GM18519 (cell line): ENCODE data around the gene RSPH9.
"Not testable (repeated sequence)": the region's sequence is repeated elsewhere in the genome, so short reads cannot be mapped to it uniquely, and the experiment has no call there.

ENCODE experiments used
- ATAC-seq: cut with Tn5 transposase; IDR thresholded peaks from one replicate; pipeline ENCODE4 v1.9.1; 2021; ENCODE audit warnings: mild to moderate bottlenecking, moderate library complexity; ENCODE audit not compliant: unreplicated experiment, low FRiP score

RSPH9 gene

DNA sequence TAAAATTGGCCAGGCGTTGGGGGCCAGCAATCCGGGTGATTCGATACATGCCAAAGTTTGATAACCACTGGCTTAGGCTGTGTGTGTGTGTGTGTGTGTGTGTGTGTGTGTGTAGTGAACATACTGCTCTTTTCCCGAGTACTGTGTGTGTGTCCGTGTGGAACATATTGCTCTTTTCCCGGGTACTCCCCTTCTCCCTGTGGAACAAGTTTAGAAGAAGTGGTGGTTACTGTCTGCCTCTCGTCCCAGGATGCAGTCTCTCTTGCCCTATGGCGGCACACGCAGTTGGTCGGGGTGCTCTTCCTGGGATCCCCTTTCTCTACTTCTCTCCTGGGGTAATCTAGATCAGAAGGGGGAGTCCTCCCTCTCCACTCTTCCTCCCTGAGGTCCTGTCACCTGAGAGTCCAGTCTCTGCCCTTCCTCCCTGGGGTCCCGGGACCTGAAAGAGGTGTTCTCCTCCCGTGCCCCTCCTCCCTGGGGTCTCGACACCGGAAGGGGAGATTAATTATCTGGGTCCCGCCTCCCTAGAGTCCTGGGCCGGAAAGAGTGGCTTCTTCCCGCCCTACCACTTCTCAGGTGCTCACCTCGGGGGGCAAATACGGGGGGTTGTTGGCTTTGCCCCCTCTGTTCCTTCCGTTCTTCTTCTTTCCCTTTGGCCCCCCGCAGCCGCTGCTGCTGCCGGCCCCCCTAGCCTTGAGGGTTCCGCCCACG lies 16.3 kb upstream of the RSPH9 start:
- ATAC-seq = no peak

DNA sequence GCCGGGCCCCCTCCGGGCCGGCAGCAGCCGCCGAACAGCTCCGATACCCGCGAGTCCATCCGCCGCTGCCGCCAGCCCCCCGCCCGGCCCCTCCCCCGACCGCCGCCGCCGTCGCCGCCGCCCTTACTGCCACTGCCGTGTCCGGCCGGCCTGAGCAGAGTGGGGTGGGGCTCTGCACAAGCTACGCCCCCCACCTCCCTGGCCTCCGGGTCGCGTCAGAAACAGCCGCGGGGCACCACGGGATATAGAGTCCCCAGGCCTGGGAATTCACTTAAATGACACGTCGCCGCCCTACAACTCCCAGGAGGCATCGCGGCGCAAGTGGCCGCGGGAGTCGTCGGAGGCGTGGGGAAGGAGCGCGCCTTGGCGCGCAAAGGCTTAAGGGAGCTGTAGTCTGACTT lies 15.7 kb upstream of the RSPH9 start, which contains the start of gene GTPBP2:
Gene GTPBP2 (minus strand): TSS at position 161 of the 401 bp plus-strand sequence. CDS start 102 bp downstream, at position 59.
- ATAC-seq = peak; percentile 71

DNA sequence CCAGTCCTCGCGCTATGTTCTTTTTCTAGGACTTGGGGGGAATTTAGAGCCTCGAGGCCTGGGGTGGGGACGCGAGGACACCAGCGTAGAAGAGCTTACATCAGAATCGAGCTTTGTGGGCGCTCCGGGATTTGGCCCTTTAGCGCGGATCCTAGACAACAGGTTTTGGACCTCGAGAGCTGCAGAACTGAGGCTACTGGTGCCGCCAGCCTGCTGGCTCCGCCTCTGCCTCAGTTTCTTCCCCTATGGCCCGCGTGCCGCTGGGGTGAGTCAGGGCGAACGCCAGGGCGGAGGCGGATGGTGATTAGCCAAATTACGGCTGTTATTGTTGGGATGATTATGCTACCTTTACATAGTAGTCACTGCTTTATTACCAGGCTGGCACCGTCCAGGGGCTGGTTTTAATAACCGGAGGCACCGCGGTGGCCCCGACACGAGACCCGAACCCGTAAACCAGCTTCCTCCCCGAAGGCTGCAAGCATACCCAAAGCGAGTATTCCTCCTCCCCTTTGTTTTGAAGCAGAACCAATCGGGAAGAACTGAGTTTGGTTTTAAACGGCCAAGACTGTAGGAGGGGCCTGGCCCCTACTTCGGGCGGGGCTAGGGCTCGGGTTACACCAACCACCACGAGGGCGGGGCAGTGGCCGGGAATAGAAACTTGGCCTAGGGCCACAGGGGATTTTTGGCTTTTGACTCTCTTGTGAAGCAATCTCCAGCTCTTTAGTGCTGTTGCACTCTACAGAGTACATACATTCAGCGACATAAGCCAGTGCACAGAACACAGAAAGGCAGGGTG lies 15.1 kb upstream of the RSPH9 start:
- peak; percentile 48 for ATAC-seq

DNA sequence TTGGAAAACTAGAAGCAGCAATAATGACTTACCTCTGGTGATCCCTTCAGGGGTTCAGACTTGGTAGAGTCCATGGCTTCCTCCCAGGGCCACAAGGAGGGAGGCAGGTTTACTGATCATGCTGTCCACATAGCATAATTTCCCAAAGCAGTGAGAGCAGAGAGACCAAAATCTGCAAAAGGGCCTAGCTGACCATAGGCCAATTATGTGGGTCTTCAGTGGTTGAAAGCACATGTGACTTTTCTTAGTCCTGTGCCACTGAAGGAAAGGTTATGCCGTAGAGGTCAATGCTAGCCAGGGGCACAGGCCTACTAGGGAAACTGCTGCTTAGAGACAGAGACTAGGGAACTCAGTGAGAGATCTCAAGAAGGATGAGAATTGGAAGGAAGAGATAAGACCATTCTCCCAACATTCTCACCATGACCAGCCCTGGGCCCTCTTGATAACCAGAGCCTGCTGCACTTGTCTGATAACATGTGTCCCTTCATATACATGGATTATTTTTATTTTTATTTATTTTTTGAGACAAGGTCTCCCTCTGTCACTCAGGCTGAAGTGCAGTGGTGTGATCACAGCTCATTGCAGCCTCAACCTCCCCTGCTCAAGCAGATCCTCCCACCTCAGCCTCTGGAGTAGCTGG lies 13.7 kb upstream of the RSPH9 start:
- no peak for ATAC-seq

DNA sequence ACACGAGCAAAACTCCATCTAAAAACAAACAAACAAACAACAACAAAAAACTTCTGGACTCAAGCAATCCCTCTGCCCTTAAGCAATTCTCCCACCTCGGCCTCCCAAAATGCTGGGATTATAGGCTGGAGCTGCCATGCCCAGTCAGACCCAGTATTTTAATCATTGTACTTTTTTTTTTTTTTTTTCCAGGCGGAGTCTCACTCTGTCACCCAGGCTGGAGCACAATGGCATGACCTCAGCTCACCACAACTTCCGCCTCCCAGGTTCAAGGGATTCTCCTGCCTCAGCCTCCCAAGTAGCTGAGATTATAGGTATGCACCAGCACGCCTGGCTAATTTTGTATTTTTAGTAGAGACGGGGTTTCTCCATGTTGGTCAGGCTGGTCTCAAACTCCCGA lies 11.8 kb upstream of the RSPH9 start:
- ATAC-seq = not testable (repeated sequence)

DNA sequence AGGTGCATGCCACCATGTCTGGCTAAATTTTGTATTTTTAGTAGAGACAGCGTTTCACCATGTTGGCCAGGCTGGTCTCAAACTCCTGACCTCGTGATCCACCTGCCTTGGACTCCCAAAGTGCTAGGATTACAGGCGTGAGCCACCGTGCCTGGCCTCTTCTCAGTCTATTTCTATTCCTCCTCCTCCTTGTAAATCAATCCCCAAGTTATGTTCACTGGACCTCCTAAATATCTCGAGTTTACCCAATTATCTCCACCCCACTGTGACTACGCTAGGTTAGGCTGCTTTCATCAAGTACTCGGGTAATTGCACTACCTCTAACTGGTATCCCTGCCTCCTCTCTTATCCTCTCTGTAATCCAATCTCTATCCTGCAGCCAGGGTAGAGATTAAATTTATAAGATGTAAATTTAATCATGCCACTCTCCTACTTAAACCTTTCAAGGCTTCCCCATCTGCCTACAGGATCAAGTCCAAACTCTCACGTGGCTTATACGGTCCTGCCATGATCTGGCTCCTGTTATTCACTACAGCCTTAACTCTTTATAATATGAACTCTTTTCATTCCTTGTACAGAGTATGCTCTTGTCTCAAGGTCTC lies 10.0 kb upstream of the RSPH9 start:
- no peak for ATAC-seq

DNA sequence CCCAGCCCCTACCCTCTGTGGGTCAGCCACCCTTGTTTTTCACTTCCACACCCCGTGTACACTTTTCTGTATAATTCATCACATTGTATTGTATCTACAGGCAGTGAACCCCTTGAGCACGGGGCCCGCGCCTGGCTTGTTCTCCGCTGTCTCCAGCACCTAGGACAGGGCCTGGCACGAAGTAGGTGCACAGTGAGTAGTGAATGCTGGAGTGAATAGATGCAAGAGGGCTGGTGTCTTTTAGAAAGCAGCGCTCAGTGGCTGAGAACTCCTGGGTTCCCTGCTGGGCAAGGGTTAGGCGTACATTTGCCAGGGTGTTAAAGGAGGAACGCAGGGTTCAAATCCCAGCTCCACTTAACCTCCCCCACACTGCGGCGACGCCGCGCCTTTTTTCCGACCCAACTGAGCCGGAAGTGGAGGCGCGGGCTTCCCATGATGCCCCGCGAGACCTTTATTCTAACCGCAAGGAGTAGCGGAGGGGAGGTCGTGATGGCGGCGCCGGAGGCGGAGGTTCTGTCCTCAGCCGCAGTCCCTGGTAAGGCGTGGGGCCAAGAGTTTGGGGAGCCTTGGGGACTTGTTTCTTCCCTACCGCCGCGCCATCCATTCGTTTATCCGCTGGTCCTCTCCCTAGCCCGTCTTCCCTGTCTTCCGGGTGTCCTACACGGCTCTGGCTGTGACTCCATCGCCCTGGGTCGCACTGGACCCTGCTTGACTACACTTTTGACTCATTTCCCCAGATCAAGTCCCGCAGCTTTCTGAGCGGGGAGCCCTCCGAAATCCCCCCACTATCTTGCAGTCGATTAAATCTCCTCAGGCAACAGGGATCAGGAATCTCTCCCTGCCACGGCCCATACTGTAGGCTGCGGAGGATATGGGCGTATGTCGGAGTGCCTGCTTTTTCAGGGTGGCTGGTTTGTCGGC lies 9.2 kb upstream of the RSPH9 start, which contains the start of gene MAD2L1BP:
Gene MAD2L1BP (plus strand): TSS at position 454 of the 921 bp plus-strand sequence. CDS start 36 bp downstream, at position 490.
- ATAC-seq = peak; percentile 58

DNA sequence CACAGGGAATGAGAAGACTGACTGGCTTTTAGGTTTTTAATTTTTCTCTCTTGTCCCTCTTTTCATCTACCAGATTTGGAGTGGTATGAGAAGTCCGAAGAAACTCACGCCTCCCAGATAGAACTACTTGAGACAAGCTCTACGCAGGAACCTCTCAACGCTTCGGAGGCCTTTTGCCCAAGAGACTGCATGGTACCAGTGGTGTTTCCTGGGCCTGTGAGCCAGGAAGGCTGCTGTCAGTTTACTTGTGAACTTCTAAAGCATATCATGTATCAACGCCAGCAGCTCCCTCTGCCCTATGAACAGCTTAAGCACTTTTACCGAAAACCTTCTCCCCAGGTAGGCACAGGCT lies 8.6 kb upstream of the RSPH9 start:
- no peak for ATAC-seq

DNA sequence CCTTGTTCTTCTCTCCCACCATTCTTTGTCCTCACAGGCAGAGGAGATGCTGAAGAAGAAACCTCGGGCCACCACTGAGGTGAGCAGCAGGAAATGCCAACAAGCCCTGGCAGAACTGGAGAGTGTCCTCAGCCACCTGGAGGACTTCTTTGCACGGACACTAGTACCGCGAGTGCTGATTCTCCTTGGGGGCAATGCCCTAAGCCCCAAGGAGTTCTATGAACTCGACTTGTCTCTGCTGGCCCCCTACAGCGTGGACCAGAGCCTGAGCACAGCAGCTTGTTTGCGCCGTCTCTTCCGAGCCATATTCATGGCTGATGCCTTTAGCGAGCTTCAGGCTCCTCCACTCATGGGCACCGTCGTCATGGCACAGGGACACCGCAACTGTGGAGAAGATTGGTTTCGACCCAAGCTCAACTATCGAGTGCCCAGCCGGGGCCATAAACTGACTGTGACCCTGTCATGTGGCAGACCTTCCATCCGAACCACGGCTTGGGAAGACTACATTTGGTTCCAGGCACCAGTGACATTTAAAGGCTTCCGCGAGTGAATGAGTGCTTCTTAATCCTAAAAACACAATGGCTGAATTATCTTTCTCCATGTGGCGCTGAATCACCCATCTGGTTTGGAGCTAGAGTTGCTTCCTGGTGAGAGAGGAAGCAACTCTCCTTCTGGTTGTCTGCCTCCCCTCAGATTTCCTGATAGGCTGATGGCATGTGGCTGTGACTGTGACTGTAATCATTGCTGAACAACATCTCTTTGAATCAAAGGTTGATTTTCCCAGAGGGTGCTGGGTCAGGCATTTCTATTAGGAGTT lies 4.6 kb upstream of the RSPH9 start:
- ATAC-seq = no peak

DNA sequence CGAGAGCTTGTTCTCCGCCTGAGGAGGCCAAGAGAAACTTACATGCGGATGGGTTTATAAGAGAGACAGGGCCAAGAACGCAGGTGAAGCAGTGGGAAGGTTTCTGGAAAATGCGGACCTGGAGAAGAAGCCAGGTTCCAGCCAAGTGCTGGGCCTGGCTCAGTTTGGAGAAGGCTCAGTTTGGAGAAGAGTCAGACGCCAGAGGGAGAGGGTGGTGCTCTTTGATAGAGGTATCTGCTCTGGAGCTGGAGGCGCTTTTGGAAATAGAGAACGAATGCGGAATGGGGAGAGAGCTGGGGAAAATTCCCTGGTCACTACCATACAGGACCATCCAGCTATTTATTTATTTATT lies 753 bp downstream of the RSPH9 start:
- no peak for ATAC-seq

DNA sequence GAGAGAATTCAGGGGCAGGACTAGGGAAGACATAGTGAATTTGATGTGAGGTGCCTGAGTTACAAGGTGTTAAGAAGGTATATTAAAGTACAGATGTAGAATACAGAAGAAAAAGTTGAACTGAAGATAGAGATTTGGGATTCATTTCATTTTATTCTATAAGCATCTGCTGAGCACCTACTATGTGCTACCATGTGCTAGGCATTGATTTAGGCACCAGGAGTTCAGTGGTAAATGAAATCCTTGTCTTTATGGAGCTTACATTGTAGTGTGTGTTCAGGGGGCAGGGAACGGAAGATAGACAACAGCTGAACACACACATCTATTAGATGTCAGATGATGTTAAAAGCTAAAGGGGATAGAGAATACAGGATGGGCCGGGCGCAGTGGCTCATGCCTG lies 2.8 kb downstream of the RSPH9 start:
- no peak for ATAC-seq

DNA sequence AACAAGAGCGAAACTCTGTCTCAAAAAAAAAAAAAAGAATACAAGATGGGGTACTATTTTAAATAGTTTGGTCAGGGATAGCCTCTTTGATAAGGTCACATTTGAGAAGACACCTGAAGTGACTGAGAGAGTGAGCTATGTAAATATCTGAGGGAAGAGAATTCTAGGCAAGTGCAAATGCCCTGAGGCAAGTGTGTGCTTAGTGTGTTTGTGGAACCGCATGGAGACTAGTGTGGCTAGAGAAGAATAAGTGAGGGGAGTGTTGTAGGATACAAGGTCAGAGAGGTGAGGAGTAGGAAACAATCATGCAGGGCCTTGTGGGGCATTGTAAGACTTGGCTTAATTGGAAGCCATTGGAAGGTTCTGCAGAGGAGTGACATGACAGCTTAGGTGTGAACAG lies 3.4 kb downstream of the RSPH9 start:
- no peak for ATAC-seq

DNA sequence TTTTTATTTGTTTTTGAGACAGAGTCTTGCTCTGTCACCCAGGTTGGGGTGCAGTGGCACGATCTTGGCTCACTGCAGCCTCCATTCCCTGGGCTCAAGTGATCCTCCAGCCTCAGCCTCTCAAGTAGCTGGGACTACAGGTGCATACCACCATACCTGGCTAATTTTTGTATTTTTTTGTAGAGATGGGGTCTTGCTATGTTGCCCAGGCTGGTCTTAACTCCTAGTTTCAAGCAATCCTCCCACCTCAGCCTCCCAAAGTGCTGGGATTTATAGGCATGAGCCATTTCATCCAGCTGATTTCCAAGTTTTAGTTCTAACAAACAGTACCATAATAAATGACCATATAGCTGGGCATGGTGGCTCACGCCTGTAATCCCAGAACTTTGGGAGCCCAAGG lies 8.0 kb downstream of the RSPH9 start:
- not testable (repeated sequence) for ATAC-seq

DNA sequence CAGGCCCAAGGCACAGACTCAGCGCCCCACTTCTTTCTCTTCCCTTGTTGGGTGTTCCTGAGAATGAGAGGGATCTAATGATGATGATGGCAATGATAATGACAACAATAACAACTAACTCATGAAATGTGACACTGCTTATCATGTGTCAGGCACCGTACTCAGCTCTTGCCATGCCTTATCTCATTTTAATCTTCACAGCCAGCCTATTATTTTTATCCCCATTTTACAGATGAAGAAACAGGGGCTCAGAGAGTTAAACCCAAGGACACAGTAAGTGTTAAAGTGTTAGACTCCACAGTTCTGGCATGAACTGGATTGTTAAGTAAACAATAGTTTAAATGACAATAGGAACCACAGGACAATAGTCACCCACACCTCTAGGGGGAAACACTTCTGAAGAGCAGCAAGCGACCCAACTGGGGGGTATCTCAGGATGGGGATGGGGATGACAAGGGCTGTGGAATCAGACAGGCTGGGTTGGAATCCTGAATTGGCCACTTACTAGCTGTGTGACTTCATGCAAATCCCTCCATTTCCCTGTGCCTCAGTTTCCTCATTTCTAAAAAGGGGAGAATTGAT lies 12.5 kb downstream of the RSPH9 start:
- ATAC-seq = no peak

DNA sequence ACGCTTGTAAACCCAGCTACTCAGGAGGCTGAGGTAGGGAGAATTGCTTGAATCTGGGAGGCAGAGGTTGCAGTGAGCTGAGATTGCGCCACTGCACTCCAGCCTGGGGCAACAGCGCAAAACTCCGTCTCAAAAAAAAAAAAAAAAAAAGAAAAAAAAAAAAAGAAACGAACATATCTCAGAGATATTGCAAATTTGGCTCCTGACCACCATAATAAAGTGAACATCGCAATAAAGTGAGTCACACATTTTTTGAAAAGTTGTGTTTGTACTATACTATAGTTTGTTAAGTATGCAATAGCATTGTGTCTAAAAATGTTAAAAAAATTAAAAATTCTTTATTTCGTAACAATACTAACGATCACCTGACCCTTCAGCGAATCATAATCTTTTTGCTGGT lies 13.3 kb downstream of the RSPH9 start:
- ATAC-seq = no peak

DNA sequence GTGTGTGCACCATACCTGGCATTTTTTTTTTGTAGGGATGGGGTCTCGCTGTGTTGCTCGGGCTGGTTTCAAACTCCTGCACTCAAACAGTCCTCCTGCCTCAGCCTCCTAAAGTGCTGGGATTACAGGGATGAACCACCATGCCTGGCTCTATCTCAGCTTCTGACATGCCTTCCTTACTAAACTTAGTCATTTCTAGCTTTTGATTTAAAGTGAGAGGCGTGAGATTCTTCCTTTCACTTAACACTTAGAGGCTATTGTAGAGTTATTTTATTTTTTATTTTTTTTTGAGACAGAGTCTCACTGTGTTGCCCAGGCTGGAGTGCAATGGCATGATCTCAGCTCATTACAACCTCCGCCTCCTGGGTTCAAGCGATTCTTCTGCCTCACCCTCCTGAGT lies 18.1 kb downstream of the RSPH9 start:
- ATAC-seq = not testable (repeated sequence)

DNA sequence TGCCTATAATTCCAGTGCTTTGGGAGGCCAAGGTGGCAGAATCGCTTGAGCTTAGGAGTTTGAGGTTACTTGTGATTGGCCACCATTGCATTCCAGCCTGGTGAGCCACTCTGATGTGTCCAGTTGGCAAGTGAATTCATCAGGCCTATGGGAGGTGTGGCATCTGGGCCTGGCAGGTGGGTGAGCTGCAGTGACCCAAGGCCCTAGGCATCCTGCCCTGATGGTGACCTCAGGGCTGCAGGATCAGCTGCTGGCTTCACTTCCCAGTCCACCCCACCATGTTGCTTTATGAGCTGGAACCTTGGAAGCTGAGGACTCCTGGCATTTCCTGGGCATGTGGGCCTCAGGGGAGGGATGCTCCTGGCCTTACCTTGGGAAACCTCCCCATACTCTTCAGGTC lies 20.5 kb downstream of the RSPH9 start:
- no peak for ATAC-seq

DNA sequence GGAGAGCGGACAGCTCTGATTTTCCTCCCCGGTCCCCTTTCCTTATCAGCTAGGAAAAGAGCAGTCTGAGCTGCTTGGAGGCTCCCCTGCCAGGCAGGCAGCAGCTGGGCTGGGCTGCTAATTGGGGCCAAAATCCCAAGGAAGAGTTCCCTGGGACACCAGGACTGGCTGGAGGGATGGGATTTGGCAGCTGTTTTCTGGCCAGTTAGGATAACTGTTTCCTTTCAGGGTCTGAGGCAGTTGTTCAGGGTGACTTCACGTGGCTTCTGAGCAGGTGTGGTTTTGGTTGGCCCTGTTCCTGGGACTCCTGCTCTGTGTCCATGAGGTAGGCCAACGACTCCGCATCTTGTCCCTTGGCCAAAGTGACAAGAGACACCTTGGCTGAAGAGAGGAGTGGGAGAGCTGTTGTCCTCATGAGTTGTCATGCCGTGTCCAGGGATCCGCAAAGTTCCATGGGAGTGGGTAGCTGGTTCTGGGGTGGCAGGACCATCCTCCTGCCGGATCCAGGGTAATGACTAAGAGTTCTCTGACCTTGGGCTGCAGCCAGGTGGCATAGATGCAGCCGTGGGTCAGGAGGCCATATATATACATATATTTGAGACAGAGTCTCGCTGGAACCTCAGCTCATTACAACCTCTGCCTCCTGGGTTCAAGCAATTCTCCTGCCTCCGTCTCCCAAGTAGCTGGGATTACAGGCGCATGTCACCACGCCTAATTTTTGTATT lies 21.5 kb downstream of the RSPH9 start:
- no peak for ATAC-seq
